ENCODE measurements around the gene UGT2B11.
"Not testable (repeated sequence)": the region's sequence is repeated elsewhere in the genome, so short reads cannot be mapped to it uniquely, and the experiment has no call there.

DNA sequence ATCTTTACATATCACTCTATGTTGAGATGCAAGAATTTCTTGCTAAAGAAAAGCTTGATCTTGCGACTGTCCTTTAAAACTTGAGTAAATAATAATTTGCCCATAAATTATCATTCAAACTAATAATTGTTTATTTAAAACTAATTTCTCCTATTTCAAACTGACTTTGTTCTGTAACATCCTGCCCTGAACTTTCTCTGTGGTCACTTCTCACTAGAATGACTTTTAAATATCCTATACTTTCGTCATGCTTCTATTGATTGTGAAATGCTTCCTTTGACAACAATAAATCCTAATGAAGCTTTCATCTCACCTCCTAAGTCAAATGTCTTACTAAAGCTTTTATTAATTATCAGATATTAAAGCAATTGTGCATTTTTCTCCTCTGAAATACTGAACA lies 27.2 kb upstream of the UGT2B11 start:
- TF ChIP-seq EZH2 (IDR thresholded peaks at IDR 0.05; ENCODE audit: borderline replicate concordance, insufficient read depth, low read depth, low read length, poor library complexity, severe bottlenecking) = not testable (repeated sequence)
- TF ChIP-seq, protein P1, sequence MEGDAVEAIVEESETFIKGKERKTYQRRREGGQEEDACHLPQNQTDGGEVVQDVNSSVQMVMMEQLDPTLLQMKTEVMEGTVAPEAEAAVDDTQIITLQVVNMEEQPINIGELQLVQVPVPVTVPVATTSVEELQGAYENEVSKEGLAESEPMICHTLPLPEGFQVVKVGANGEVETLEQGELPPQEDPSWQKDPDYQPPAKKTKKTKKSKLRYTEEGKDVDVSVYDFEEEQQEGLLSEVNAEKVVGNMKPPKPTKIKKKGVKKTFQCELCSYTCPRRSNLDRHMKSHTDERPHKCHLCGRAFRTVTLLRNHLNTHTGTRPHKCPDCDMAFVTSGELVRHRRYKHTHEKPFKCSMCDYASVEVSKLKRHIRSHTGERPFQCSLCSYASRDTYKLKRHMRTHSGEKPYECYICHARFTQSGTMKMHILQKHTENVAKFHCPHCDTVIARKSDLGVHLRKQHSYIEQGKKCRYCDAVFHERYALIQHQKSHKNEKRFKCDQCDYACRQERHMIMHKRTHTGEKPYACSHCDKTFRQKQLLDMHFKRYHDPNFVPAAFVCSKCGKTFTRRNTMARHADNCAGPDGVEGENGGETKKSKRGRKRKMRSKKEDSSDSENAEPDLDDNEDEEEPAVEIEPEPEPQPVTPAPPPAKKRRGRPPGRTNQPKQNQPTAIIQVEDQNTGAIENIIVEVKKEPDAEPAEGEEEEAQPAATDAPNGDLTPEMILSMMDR (IDR thresholded peaks at IDR 0.05) = not testable (repeated sequence)
